Keratinocyte (primary cell): ENCODE measurements around the gene SERPINI1. TPM values are rescaled to one million over a fixed set of nuclear protein-coding genes. Genes with fewer than 3 reads are reported as not detected.

Experiments
- DNase-seq: peaks from one replicate; pipeline ENCODE4 v3.0.0-alpha.2; 2011; ENCODE audit warnings: low read depth, missing footprints, low spot score
- FAIRE-seq: peaks from 2 replicates; lab custom pipeline; 2011; peaks lifted over from hg19 to GRCh38; lab: Jason Lieb, UNC
- H2AFZ ChIP-seq: 2 replicates; pipeline ENCODE4 v1.6.0; 2012; ENCODE audit warnings: low read length, control low read depth, inconsistent platforms; ENCODE audit not compliant: control insufficient read depth
- H3K27ac ChIP-seq: 2 replicates; pipeline ENCODE4 v1.5.1; 2011; ENCODE audit warnings: low read length; ENCODE audit not compliant: control insufficient read depth, insufficient read depth
- H3K27me3 ChIP-seq: 3 replicates; pipeline ENCODE4 v1.6.0; 2011; ENCODE audit warnings: low read length; ENCODE audit not compliant: control insufficient read depth, insufficient read depth; ENCODE audit errors: extremely low read depth
- H3K36me3 ChIP-seq, 2 experiments: 2 replicates in 1 of 2; 3 replicates in 1 of 2; pipeline ENCODE4 v1.5.1; 2011; ENCODE audit warnings: low read length in 2 of 2, mild to moderate bottlenecking in 1 of 2; ENCODE audit not compliant: control insufficient read depth in 2 of 2, insufficient read depth in 2 of 2; ENCODE audit errors: extremely low read depth in 1 of 2
- H3K4me1 ChIP-seq: 3 replicates; pipeline ENCODE4 v1.5.1; 2011; ENCODE audit warnings: low read length; ENCODE audit not compliant: control insufficient read depth, insufficient read depth; ENCODE audit errors: extremely low read depth
- H3K4me2 ChIP-seq: 3 replicates; pipeline ENCODE4 v1.6.0; 2011; ENCODE audit warnings: low read depth, low read length; ENCODE audit not compliant: control insufficient read depth, insufficient read depth; ENCODE audit errors: extremely low read depth
- H3K4me3 ChIP-seq, 3 experiments: fragments of 200-600 bp in 1 of 3; sonication (generic) in 1 of 3; 2 replicates in 2 of 3; 3 replicates in 1 of 3; pipeline ENCODE4 v1.5.1; 2011 to 2016; ENCODE audit warnings: low read length in 3 of 3, mild to moderate bottlenecking in 3 of 3, control low read depth in 2 of 3, inconsistent platforms in 1 of 3, low read depth in 1 of 3, mixed read lengths in 1 of 3, mixed run types in 1 of 3, moderate library complexity in 1 of 3; ENCODE audit not compliant: control insufficient read depth in 2 of 3, insufficient read depth in 2 of 3; ENCODE audit errors: extremely low read depth in 1 of 3
- H3K79me2 ChIP-seq: 2 replicates; pipeline ENCODE4 v1.6.0; 2012; ENCODE audit warnings: low read length; ENCODE audit not compliant: control insufficient read depth, insufficient read depth
- H3K9ac ChIP-seq: 3 replicates; pipeline ENCODE4 v1.6.0; 2011; ENCODE audit warnings: low read length; ENCODE audit not compliant: control insufficient read depth, insufficient read depth; ENCODE audit errors: extremely low read depth
- H3K9me1 ChIP-seq: 3 replicates; pipeline ENCODE4 v1.6.0; 2011; ENCODE audit warnings: low read length; ENCODE audit not compliant: control insufficient read depth, insufficient read depth; ENCODE audit errors: extremely low read depth
- H3K9me3 ChIP-seq: 2 replicates; pipeline ENCODE4 v1.5.1; 2012; ENCODE audit warnings: low read depth, low read length; ENCODE audit not compliant: control insufficient read depth
- H4K20me1 ChIP-seq: 3 replicates; pipeline ENCODE4 v1.6.0; 2011; ENCODE audit warnings: low read length; ENCODE audit not compliant: control insufficient read depth, insufficient read depth; ENCODE audit errors: extremely low read depth
- EZH2 ChIP-seq: IDR thresholded peaks from one replicate; pipeline ENCODE4 v1.6.1; 2012; ENCODE audit warnings: inconsistent platforms, mild to moderate bottlenecking, low read length, moderate library complexity
- dilution Hi-C: fragments of 300-500 bp; cut with MboI; formaldehyde crosslinking; loops from one replicate; pipeline ENCODE4 v1.7.0; 2020; ENCODE audit warnings: low sequenced_read_pairs; ENCODE audit not compliant: extremely low pct_ligation_motif_present
- polyA plus RNA-seq, 5 experiments: library from polyadenylated mRNA; depleted of rRNA in 3 of 5; stranded (reverse) in 3 of 5; stranded (forward) in 1 of 5; unstranded in 1 of 5; fragments of >200 nt; gene quantifications; 1 replicate in 1 of 5; 2 replicates in 3 of 5; 3 replicates in 1 of 5; pipeline versions ENCODE4 v1.2.1 to v1.2.3, GENCODE V29; 2011 to 2012; ENCODE audit warnings: missing spikeins in 2 of 5, low read depth in 1 of 5, low replicate concordance in 1 of 5
- TF ChIP-seq, protein P1 (sequence below), 3 experiments: IDR thresholded peaks in 1 of 3; conservative IDR thresholded peaks in 1 of 3; optimal IDR thresholded peaks in 1 of 3; 2 replicates in 2 of 3; 3 replicates in 1 of 3; pipeline versions ENCODE3 to v1.5.1; 2011; ENCODE audit warnings: low read length in 3 of 3, mild to moderate bottlenecking in 3 of 3, moderate library complexity in 2 of 3, control low read depth in 1 of 3, inconsistent platforms in 1 of 3; ENCODE audit not compliant: insufficient read depth in 2 of 3; ENCODE audit errors: extremely low read depth in 1 of 3

SERPINI1 gene
- polyA plus RNA-seq, 1 donor (not counting 4 experiments of a cell fraction or from before 2014, with no cell fraction given): 5.5 TPM

DNA sequence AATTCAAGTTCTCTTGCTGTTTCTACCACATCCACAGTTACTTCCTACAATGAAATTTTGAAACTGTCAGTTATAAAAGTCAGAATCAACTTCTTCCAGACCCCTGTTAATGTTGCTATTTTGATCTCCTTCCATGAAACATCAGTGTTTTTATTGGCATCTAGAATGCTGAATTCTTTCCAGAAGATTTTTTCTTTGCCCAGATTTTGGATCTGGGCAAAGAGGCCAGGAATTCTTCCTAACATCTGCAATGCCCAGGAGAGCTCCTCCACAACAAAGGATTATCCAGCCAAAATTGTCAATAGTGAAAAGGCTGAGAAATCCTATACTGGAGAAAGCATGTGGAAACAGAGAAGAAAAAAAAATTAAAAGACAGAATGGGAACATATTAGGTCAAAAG is 75.5 kb downstream of the SERPINI1 start:
- Histone ChIP-seq H3K9ac (no peak overlapping the region), H3K9me1 (no peaks in the 10 kb centered on the region), H3K27me3 (no peaks in the 10 kb centered on the region), H3K9me3 (no peaks in the 10 kb centered on the region), H3K4me3 (no peak overlapping the region), H2AFZ (no peak overlapping the region), H3K4me1 (no peaks in the 10 kb centered on the region), H3K27ac (no peak overlapping the region), H4K20me1 (no peaks in the 10 kb centered on the region), H3K4me2 (no peak overlapping the region), H3K79me2 (no peaks in the 10 kb centered on the region), H3K36me3 (no peaks in the 10 kb centered on the region)
- TF ChIP-seq, protein P1, sequence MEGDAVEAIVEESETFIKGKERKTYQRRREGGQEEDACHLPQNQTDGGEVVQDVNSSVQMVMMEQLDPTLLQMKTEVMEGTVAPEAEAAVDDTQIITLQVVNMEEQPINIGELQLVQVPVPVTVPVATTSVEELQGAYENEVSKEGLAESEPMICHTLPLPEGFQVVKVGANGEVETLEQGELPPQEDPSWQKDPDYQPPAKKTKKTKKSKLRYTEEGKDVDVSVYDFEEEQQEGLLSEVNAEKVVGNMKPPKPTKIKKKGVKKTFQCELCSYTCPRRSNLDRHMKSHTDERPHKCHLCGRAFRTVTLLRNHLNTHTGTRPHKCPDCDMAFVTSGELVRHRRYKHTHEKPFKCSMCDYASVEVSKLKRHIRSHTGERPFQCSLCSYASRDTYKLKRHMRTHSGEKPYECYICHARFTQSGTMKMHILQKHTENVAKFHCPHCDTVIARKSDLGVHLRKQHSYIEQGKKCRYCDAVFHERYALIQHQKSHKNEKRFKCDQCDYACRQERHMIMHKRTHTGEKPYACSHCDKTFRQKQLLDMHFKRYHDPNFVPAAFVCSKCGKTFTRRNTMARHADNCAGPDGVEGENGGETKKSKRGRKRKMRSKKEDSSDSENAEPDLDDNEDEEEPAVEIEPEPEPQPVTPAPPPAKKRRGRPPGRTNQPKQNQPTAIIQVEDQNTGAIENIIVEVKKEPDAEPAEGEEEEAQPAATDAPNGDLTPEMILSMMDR (optimal IDR thresholded peaks at IDR 0.05 in 1 of 3, IDR thresholded peaks at IDR 0.05 in 1 of 3, conservative IDR thresholded peaks at IDR 0.05 in 1 of 3; ENCODE audit: extremely low read depth in 1 of 3, insufficient read depth in 2 of 3, low read length in 3 of 3): no peak
- no peak for TF ChIP-seq EZH2
- DNase-seq (no peak), FAIRE-seq (no peak)
- dilution Hi-C loops: no loop called here

DNA sequence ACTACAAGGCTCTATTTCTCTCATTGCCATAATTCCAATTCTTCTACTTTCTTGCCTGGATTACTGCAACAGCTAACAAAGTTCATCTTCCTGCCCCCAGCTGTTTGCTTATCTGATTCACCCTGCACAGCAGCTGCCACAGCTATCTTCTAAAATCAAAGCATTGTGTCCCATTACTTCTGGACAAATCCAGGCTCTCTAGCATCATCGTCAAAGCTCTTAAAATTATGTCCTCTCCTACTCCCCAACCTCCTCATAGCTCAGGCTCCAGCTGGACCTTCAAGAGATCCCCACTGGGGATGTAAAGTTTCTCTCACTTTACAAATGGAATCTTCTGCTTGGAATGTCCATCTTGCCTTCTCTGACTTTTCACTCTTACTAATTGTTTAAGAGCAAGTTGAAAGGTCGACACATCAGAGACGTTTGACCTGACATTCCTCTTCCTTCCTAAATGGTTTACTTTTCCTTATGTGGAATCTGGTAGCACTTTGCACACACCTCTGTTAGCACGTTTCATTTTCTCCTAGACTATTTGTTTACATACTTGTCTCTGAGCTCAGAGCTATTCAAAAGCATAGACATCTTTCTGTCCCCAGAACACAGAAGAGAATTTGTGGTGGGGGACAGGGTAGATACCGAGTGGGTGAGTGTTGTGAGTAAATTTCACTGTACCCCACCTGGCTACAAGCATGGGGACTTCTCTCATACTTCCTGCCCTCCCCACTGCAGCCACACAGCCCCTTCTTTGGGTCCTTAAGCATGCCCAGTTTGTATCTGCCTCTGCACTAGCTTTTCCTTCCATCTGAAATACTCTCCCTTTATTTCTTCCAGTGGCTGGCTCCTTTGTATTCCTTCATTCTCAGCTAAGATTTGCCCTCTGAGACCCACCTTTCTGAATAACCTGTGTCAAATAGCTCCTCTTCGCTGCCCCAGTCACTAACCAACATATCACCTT is 77.9 kb downstream of the SERPINI1 start:
- H3K79me2 ChIP-seq: no peaks in the 10 kb centered on the region
- TF ChIP-seq, protein P1 (optimal IDR thresholded peaks at IDR 0.05 in 1 of 3, IDR thresholded peaks at IDR 0.05 in 1 of 3, conservative IDR thresholded peaks at IDR 0.05 in 1 of 3; ENCODE audit: extremely low read depth in 1 of 3, insufficient read depth in 2 of 3, low read length in 3 of 3): no peak
- TF ChIP-seq EZH2: no peak
- dilution Hi-C loops: no loop called here
- H4K20me1 ChIP-seq: no peaks in the 10 kb centered on the region
- no peaks in the 10 kb centered on the region for H3K9me1 ChIP-seq
- H2AFZ ChIP-seq: no peak overlapping the region
- no peaks in the 10 kb centered on the region for H3K27me3 ChIP-seq
- no peak overlapping the region for H3K4me2 ChIP-seq
- no peak overlapping the region for H3K9ac ChIP-seq
- H3K36me3 ChIP-seq: no peaks in the 10 kb centered on the region
- no peak overlapping the region for H3K27ac ChIP-seq
- no peaks in the 10 kb centered on the region for H3K4me1 ChIP-seq
- no peaks in the 10 kb centered on the region for H3K9me3 ChIP-seq
- no peak overlapping the region for H3K4me3 ChIP-seq
- no peak for DNase-seq
- FAIRE-seq: no peak
